C4-2B (cell line): ENCODE results near the gene SESN1.

Experiments used
- ZFX ChIP-seq: fragments of 450-650 bp; IDR thresholded peaks from 2 replicates; pipeline ENCODE4 v1.6.1; 2017
- TF ChIP-seq, protein P1 (sequence below): fragments of 450-650 bp; conservative IDR thresholded peaks from 2 replicates; pipeline ENCODE4 v1.5.1; 2017; ENCODE audit warnings: mild to moderate bottlenecking

DNA sequence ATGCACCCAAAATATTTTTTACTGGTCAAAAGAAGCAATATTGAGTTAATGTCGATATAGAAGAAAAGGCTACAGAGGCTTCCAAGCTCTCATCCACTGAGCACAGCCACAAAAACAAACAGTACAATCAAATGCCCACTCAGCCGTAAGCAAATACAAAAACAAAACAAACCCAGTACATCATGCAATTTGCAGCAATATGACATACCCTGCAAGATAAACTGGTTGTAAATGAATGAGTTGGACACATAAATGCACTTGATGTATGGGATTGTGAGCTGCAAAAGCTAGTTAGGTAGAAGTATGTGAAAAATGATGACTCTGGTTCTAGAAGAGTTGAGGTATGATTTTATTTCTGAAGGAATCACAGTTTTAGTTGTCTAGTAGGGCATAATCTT, 83.9 kb downstream of the SESN1 start:
- no peak for TF ChIP-seq ZFX
- TF ChIP-seq, protein P1, sequence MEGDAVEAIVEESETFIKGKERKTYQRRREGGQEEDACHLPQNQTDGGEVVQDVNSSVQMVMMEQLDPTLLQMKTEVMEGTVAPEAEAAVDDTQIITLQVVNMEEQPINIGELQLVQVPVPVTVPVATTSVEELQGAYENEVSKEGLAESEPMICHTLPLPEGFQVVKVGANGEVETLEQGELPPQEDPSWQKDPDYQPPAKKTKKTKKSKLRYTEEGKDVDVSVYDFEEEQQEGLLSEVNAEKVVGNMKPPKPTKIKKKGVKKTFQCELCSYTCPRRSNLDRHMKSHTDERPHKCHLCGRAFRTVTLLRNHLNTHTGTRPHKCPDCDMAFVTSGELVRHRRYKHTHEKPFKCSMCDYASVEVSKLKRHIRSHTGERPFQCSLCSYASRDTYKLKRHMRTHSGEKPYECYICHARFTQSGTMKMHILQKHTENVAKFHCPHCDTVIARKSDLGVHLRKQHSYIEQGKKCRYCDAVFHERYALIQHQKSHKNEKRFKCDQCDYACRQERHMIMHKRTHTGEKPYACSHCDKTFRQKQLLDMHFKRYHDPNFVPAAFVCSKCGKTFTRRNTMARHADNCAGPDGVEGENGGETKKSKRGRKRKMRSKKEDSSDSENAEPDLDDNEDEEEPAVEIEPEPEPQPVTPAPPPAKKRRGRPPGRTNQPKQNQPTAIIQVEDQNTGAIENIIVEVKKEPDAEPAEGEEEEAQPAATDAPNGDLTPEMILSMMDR, result no peak
